GM12865 (cell line): Measurements from ENCODE around the gene TIPARP.

Source experiments
- DNase-seq: peaks from one replicate; pipeline ENCODE4 v3.0.0; 2010; ENCODE audit warnings: low read depth
- H3K4me3 ChIP-seq: 2 replicates; pipeline ENCODE4 v1.5.1; 2011; ENCODE audit warnings: mild to moderate bottlenecking, low read depth, low read length, control low read depth
- CTCF ChIP-seq: IDR thresholded peaks from 2 replicates; pipeline ENCODE4 v1.5.1; 2011; ENCODE audit warnings: low read length, control low read depth, low read depth, inconsistent platforms; ENCODE audit not compliant: insufficient read depth; ENCODE audit errors: missing control alignments

Gene TIPARP

GRCh38 chr3:156721687-156722618, 47.6 kb downstream of the TIPARP start:
- no peak overlapping the region for H3K4me3 ChIP-seq
- TF ChIP-seq CTCF: no peak
- no peak for DNase-seq

GRCh38 chr3:156723182-156723619, 48.8 kb downstream of the TIPARP start:
- no peak for TF ChIP-seq CTCF
- no peak overlapping the region for H3K4me3 ChIP-seq
- DNase-seq: peak; percentile 53

GRCh38 chr3:156725682-156726081, 51.3 kb downstream of the TIPARP start:
- DNase-seq: no peak
- H3K4me3 ChIP-seq: no peak overlapping the region
- TF ChIP-seq CTCF: no peak

GRCh38 chr3:156726456-156726855, 52.1 kb downstream of the TIPARP start:
- no peak for TF ChIP-seq CTCF
- DNase-seq: no peak
- no peak overlapping the region for H3K4me3 ChIP-seq

GRCh38 chr3:156727519-156728205, 53.3 kb downstream of the TIPARP start:
- no peak for TF ChIP-seq CTCF
- no peak overlapping the region for H3K4me3 ChIP-seq
- peak; percentile 59 for DNase-seq

- DNase-seq: no peak
- TF ChIP-seq CTCF: no peak
- no peak overlapping the region for H3K4me3 ChIP-seq
Observed at GRCh38 chr3:156728267-156728985, 54.0 kb downstream of the TIPARP start.
